Measurements from ENCODE around the gene RBMS3. TPM values are rescaled to one million over a fixed set of nuclear protein-coding genes. Genes with fewer than 3 reads are reported as not detected.

The RBMS3 gene
- total RNA-seq, 1 experiment from 2014 or later = 8.7 TPM

DNA sequence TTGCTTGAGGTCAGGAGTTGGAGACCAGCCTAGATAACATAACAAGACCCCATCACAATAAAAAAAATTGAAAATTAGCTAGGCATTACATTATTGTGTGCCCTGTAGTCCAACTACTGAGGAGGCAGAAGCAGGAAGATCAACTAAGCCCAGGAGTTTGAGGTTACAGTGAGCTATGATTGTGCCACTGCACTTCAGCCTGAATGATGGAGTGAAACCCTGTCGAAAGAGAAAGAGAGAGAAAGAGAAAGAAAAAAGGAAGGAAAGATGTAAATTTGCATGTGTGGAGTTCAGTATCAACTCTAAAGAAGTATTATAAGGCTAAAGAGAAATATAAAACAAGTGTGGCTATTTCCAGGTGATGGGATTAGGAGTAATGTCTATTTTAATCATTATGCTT, 661.4 kb downstream of the RBMS3 start:
- Mint-ChIP-seq H3K4me3 (no peak overlapping the region), H3K27me3 (ENCODE audit: low read depth) (no peaks in the 10 kb centered on the region), H3K9me3 (no peaks in the 10 kb centered on the region), H3K36me3 (no peaks in the 10 kb centered on the region), H3K27ac (no peak overlapping the region), H3K4me1 (no peaks in the 10 kb centered on the region)
- ATAC-seq = no peak
- CTCF ChIA-PET = no interaction called here
- POLR2A ChIA-PET = no interaction called here
- TF ChIP-seq ZNF121 (CRISPR knock-in tag; IDR thresholded peaks at IDR 0.05) (no peak), ATF1 (CRISPR knock-in tag; IDR thresholded peaks at IDR 0.05) (no peak), GABPB1 (CRISPR knock-in tag; IDR thresholded peaks at IDR 0.05) (no peak), ZNF416 (CRISPR knock-in tag; IDR thresholded peaks at IDR 0.05) (no peak), SMAD3 (CRISPR knock-in tag; IDR thresholded peaks at IDR 0.05; ENCODE audit: borderline replicate concordance) (no peak), TP53 (CRISPR knock-in tag; IDR thresholded peaks at IDR 0.05) (no peak), FOXK1 (CRISPR knock-in tag; IDR thresholded peaks at IDR 0.05) (no peak), TCF7 (CRISPR knock-in tag; IDR thresholded peaks at IDR 0.05; ENCODE audit: low read depth) (no peak), ZNF317 (CRISPR knock-in tag; IDR thresholded peaks at IDR 0.05; ENCODE audit: borderline replicate concordance, low read depth) (no peak)
- TF ChIP-seq, protein P1, sequence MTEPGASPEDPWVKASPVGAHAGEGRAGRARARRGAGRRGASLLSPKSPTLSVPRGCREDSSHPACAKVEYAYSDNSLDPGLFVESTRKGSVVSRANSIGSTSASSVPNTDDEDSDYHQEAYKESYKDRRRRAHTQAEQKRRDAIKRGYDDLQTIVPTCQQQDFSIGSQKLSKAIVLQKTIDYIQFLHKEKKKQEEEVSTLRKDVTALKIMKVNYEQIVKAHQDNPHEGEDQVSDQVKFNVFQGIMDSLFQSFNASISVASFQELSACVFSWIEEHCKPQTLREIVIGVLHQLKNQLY (CRISPR knock-in tag; IDR thresholded peaks at IDR 0.05) = no peak
- no peak for DNase-seq (ENCODE audit: low spot score)

DNA sequence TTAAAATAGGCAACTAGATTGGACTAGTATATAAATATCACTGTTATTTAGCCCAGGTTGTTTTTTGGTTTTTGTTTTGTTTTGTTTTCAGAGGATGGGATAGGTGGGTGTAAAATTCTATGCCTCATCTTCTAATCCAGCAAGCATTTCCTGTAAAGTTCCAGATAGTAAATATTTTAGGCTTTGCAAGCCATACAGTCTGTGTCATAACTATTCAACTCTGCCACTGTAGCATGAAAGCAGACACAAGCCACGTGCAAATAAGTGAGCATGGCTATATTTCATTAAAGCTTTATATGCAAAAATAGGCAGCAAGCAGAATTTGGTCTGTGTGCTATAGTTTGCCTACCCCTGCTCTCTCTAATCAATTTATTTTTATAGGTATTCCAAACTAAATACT, 668.3 kb downstream of the RBMS3 start:
- TF ChIP-seq NR1H2 (CRISPR knock-in tag; IDR thresholded peaks at IDR 0.05) (no peak), ZNF219 (CRISPR knock-in tag; IDR thresholded peaks at IDR 0.05; ENCODE audit: borderline replicate concordance) (no peak), SOX15 (CRISPR knock-in tag; IDR thresholded peaks at IDR 0.05) (no peak)
- TF ChIP-seq, protein P2, sequence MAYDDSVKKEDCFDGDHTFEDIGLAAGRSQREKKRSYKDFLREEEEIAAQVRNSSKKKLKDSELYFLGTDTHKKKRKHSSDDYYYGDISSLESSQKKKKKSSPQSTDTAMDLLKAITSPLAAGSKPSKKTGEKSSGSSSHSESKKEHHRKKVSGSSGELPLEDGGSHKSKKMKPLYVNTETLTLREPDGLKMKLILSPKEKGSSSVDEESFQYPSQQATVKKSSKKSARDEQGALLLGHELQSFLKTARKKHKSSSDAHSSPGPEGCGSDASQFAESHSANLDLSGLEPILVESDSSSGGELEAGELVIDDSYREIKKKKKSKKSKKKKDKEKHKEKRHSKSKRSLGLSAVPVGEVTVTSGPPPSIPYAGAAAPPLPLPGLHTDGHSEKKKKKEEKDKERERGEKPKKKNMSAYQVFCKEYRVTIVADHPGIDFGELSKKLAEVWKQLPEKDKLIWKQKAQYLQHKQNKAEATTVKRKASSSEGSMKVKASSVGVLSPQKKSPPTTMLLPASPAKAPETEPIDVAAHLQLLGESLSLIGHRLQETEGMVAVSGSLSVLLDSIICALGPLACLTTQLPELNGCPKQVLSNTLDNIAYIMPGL (CRISPR knock-in tag; IDR thresholded peaks at IDR 0.05) = no peak
- TF ChIP-seq, protein P3, sequence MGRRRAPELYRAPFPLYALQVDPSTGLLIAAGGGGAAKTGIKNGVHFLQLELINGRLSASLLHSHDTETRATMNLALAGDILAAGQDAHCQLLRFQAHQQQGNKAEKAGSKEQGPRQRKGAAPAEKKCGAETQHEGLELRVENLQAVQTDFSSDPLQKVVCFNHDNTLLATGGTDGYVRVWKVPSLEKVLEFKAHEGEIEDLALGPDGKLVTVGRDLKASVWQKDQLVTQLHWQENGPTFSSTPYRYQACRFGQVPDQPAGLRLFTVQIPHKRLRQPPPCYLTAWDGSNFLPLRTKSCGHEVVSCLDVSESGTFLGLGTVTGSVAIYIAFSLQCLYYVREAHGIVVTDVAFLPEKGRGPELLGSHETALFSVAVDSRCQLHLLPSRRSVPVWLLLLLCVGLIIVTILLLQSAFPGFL (CRISPR knock-in tag; IDR thresholded peaks at IDR 0.05; ENCODE audit: borderline replicate concordance) = no peak
- no peaks in the 10 kb centered on the region for H3K27me3 Mint-ChIP-seq (ENCODE audit: low read depth)
- no peak overlapping the region for H3K4me3 Mint-ChIP-seq
- ATAC-seq = no peak
- no peak overlapping the region for H3K27ac Mint-ChIP-seq
- no peaks in the 10 kb centered on the region for H3K36me3 Mint-ChIP-seq
- no peak for DNase-seq (ENCODE audit: low spot score)
- CTCF ChIA-PET = no interaction called here
- POLR2A ChIA-PET = no interaction called here
- H3K4me1 Mint-ChIP-seq = no peaks in the 10 kb centered on the region
- H3K9me3 Mint-ChIP-seq = no peaks in the 10 kb centered on the region

DNA sequence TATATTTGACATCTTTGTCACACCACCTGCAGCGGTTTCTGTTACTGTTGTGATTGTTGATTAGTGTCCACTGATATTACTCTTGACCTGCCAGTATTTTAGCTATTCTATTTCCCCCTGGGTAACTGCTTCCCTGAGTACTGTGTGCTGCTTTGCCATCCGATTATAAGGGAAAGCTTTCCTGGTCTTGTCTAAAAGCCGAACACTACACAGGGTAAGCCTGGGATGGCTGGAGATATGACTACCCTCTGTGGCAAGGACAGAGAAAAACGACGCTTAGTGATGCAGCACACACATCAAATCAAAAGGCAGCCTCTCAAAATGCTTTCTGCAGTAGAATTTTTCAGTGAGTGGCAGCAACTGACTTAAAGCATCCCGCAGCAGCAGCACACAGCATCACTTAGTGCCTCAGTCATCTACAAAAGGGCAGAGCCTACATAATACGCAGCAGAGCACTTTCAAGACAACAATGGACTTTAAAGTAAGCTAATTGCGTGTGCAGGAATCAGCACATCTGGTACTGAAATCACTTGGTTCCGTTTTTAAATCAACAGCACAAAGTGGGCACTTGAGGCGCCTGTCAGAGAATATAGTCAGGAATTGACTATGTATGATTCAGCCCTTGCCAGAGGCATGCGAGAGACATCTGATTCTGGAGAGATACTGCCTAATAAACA, 669.2 kb downstream of the RBMS3 start:
- CTCF ChIA-PET = no interaction called here
- ATAC-seq (no peak), DNase-seq (ENCODE audit: low spot score) (no peak)
- no peak overlapping the region for H3K27ac Mint-ChIP-seq
- no peaks in the 10 kb centered on the region for H3K4me1 Mint-ChIP-seq
- POLR2A ChIA-PET = no interaction called here
- no peak overlapping the region for H3K4me3 Mint-ChIP-seq
- H3K27me3 Mint-ChIP-seq (ENCODE audit: low read depth) = no peaks in the 10 kb centered on the region
- no peaks in the 10 kb centered on the region for H3K36me3 Mint-ChIP-seq
- H3K9me3 Mint-ChIP-seq = no peaks in the 10 kb centered on the region
- TF ChIP-seq RELA (CRISPR knock-in tag; IDR thresholded peaks at IDR 0.05; ENCODE audit: borderline replicate concordance) = no peak
- no peak for TF ChIP-seq ZNF671 (CRISPR knock-in tag; IDR thresholded peaks at IDR 0.05)
- TF ChIP-seq GTF2I (CRISPR knock-in tag; conservative IDR thresholded peaks at IDR 0.05) = no peak
- TF ChIP-seq, protein P4, sequence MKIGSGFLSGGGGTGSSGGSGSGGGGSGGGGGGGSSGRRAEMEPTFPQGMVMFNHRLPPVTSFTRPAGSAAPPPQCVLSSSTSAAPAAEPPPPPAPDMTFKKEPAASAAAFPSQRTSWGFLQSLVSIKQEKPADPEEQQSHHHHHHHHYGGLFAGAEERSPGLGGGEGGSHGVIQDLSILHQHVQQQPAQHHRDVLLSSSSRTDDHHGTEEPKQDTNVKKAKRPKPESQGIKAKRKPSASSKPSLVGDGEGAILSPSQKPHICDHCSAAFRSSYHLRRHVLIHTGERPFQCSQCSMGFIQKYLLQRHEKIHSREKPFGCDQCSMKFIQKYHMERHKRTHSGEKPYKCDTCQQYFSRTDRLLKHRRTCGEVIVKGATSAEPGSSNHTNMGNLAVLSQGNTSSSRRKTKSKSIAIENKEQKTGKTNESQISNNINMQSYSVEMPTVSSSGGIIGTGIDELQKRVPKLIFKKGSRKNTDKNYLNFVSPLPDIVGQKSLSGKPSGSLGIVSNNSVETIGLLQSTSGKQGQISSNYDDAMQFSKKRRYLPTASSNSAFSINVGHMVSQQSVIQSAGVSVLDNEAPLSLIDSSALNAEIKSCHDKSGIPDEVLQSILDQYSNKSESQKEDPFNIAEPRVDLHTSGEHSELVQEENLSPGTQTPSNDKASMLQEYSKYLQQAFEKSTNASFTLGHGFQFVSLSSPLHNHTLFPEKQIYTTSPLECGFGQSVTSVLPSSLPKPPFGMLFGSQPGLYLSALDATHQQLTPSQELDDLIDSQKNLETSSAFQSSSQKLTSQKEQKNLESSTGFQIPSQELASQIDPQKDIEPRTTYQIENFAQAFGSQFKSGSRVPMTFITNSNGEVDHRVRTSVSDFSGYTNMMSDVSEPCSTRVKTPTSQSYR (CRISPR knock-in tag; IDR thresholded peaks at IDR 0.05) = no peak
- TF ChIP-seq, protein P5, sequence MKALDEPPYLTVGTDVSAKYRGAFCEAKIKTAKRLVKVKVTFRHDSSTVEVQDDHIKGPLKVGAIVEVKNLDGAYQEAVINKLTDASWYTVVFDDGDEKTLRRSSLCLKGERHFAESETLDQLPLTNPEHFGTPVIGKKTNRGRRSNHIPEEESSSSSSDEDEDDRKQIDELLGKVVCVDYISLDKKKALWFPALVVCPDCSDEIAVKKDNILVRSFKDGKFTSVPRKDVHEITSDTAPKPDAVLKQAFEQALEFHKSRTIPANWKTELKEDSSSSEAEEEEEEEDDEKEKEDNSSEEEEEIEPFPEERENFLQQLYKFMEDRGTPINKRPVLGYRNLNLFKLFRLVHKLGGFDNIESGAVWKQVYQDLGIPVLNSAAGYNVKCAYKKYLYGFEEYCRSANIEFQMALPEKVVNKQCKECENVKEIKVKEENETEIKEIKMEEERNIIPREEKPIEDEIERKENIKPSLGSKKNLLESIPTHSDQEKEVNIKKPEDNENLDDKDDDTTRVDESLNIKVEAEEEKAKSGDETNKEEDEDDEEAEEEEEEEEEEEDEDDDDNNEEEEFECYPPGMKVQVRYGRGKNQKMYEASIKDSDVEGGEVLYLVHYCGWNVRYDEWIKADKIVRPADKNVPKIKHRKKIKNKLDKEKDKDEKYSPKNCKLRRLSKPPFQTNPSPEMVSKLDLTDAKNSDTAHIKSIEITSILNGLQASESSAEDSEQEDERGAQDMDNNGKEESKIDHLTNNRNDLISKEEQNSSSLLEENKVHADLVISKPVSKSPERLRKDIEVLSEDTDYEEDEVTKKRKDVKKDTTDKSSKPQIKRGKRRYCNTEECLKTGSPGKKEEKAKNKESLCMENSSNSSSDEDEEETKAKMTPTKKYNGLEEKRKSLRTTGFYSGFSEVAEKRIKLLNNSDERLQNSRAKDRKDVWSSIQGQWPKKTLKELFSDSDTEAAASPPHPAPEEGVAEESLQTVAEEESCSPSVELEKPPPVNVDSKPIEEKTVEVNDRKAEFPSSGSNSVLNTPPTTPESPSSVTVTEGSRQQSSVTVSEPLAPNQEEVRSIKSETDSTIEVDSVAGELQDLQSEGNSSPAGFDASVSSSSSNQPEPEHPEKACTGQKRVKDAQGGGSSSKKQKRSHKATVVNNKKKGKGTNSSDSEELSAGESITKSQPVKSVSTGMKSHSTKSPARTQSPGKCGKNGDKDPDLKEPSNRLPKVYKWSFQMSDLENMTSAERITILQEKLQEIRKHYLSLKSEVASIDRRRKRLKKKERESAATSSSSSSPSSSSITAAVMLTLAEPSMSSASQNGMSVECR (CRISPR knock-in tag; IDR thresholded peaks at IDR 0.05; ENCODE audit: borderline replicate concordance) = no peak
- TF ChIP-seq FOXK1 (CRISPR knock-in tag; IDR thresholded peaks at IDR 0.05) = no peak
- TF ChIP-seq, protein P6, sequence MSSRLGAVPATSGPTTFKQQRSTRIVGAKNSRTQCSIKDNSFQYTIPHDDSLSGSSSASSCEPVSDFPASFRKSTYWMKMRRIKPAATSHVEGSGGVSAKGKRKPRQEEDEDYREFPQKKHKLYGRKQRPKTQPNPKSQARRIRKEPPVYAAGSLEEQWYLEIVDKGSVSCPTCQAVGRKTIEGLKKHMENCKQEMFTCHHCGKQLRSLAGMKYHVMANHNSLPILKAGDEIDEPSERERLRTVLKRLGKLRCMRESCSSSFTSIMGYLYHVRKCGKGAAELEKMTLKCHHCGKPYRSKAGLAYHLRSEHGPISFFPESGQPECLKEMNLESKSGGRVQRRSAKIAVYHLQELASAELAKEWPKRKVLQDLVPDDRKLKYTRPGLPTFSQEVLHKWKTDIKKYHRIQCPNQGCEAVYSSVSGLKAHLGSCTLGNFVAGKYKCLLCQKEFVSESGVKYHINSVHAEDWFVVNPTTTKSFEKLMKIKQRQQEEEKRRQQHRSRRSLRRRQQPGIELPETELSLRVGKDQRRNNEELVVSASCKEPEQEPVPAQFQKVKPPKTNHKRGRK (CRISPR knock-in tag; IDR thresholded peaks at IDR 0.05; ENCODE audit: borderline replicate concordance) = no peak

Data from WTC11 (cell line).